Neuronal stem cell (in vitro differentiated cells): ENCODE measurements around the gene SLC47A1.
A peak's percentile ranks its signal among the peaks of the same experiment; 100 is the strongest.
"Not testable (repeated sequence)": the region's sequence is repeated elsewhere in the genome, so short reads cannot be mapped to it uniquely, and the experiment has no call there.

Experiments
- DNase-seq: peaks from one replicate; pipeline ENCODE4 v3.0.0-alpha.2; 2013; ENCODE audit warnings: low spot score
- H2AFZ ChIP-seq: one replicate; pipeline ENCODE4 v1.6.1; 2013; ENCODE audit warnings: mild to moderate bottlenecking, low read length, inconsistent platforms
- H2AK5ac ChIP-seq: 2 replicates; pipeline ENCODE4 v1.6.1; 2013; ENCODE audit warnings: low read depth, mild to moderate bottlenecking, inconsistent platforms, low read length, moderate library complexity, mixed read lengths
- H2BK120ac ChIP-seq: 2 replicates; pipeline ENCODE4 v1.6.1; 2013; ENCODE audit warnings: low read depth, mild to moderate bottlenecking, inconsistent platforms, low read length, moderate library complexity, mixed read lengths
- H2BK12ac ChIP-seq: one replicate; pipeline ENCODE4 v1.6.1; 2013; ENCODE audit warnings: low read length, inconsistent platforms
- H2BK15ac ChIP-seq: 2 replicates; pipeline ENCODE4 v1.6.1; 2013; ENCODE audit warnings: mild to moderate bottlenecking, low read length, inconsistent platforms, mixed read lengths
- H2BK5ac ChIP-seq: one replicate; pipeline ENCODE4 v1.6.1; 2013; ENCODE audit warnings: inconsistent platforms, mild to moderate bottlenecking, low read length, moderate library complexity
- H3K14ac ChIP-seq: one replicate; pipeline ENCODE4 v1.6.1; 2013; ENCODE audit warnings: low read length, inconsistent platforms
- H3K18ac ChIP-seq: 2 replicates; pipeline ENCODE4 v1.6.1; 2013; ENCODE audit warnings: low read length, inconsistent platforms
- H3K23ac ChIP-seq: 2 replicates; pipeline ENCODE4 v1.6.1; 2013; ENCODE audit warnings: low read depth, mild to moderate bottlenecking, mixed read lengths, low read length, inconsistent platforms; ENCODE audit not compliant: poor library complexity
- H3K27ac ChIP-seq: replicated peaks from 3 replicates; pipeline ENCODE4 v1.5.1; 2013; ENCODE audit warnings: low read length, inconsistent platforms
- H3K27me3 ChIP-seq, 3 experiments: 2 replicates each; pipeline ENCODE4 v1.6.1; 2013; ENCODE audit warnings: low read length in 3 of 3, mild to moderate bottlenecking in 2 of 3, inconsistent platforms in 1 of 3, low read depth in 1 of 3, mixed read lengths in 1 of 3, moderate library complexity in 1 of 3; ENCODE audit not compliant: control insufficient read depth in 3 of 3, insufficient read depth in 3 of 3
- H3K36me3 ChIP-seq, 2 donors: replicated peaks in 1 of 2; 2 replicates each; pipeline ENCODE4 v1.6.1; 2013; ENCODE audit warnings: low read length in 2 of 2; ENCODE audit not compliant: control insufficient read depth in 2 of 2, insufficient read depth in 2 of 2
- H3K4ac ChIP-seq: 2 replicates; pipeline ENCODE4 v1.6.1; 2013; ENCODE audit warnings: inconsistent platforms, mild to moderate bottlenecking, low read length, moderate library complexity
- H3K4me1 ChIP-seq, 2 donors: 1 replicate in 1 of 2; 2 replicates in 1 of 2; pipeline ENCODE4 v1.6.1; 2013; ENCODE audit warnings: low read length in 2 of 2, low read depth in 1 of 2; ENCODE audit not compliant: control insufficient read depth in 2 of 2, insufficient read depth in 1 of 2
- H3K4me2 ChIP-seq: one replicate; pipeline ENCODE4 v1.6.1; 2013; ENCODE audit warnings: mild to moderate bottlenecking, low read length, inconsistent platforms; ENCODE audit not compliant: insufficient read depth, poor library complexity, severe bottlenecking
- H3K4me3 ChIP-seq, 2 donors: 2 replicates each; pipeline ENCODE4 v1.5.1; 2013; ENCODE audit warnings: low read length in 2 of 2, mild to moderate bottlenecking in 2 of 2, inconsistent platforms in 1 of 2, moderate library complexity in 1 of 2
- H3K79me1 ChIP-seq: one replicate; pipeline ENCODE4 v1.6.1; 2013; ENCODE audit warnings: low read depth, mild to moderate bottlenecking, inconsistent platforms, low read length, moderate library complexity
- H3K9ac ChIP-seq: one replicate; pipeline ENCODE4 v1.6.1; 2013; ENCODE audit warnings: mild to moderate bottlenecking, low read depth, low read length, inconsistent platforms; ENCODE audit not compliant: poor library complexity
- H3K9me3 ChIP-seq, 2 donors: replicated peaks in 1 of 2; 2 replicates each; pipeline versions ENCODE3 to v1.6.1; 2013; ENCODE audit warnings: low read length in 2 of 2, mild to moderate bottlenecking in 2 of 2, inconsistent platforms in 1 of 2, low read depth in 1 of 2, mixed read lengths in 1 of 2, moderate library complexity in 1 of 2; ENCODE audit not compliant: control insufficient read depth in 2 of 2, insufficient read depth in 1 of 2
- H4K8ac ChIP-seq: one replicate; pipeline ENCODE4 v1.6.1; 2013; ENCODE audit warnings: low read depth, mild to moderate bottlenecking, inconsistent platforms, low read length, moderate library complexity
- H4K91ac ChIP-seq: one replicate; pipeline ENCODE4 v1.6.1; 2013; ENCODE audit warnings: low read length, low read depth, mild to moderate bottlenecking, inconsistent platforms; ENCODE audit not compliant: poor library complexity
- WGBS, 2 donors: extraction: QIAGEN DNeasy Blood & Tissue Kit; methylation state at CpG; one replicate each; pipeline ENCODE4 v1.1.7; 2013; ENCODE audit warnings: missing lambda C conversion rate in 2 of 2, mixed read lengths in 1 of 2; ENCODE audit not compliant: insufficient read length in 2 of 2, insufficient replicate concordance in 1 of 2; ENCODE audit errors: extremely low coverage in 2 of 2; 5-methylcytosine and 5-hydroxymethylcytosine counted together

Gene SLC47A1

GRCh38 chr17:19523690-19524089 is 10.0 kb upstream of the SLC47A1 start:
- no peak overlapping the region for H3K14ac ChIP-seq
- H2BK5ac ChIP-seq: no peak overlapping the region
- no peak overlapping the region for H3K23ac ChIP-seq
- no peak overlapping the region for H3K4me3 ChIP-seq
- no peaks in the 10 kb centered on the region for H3K27me3 ChIP-seq
- no peak overlapping the region for H3K27ac ChIP-seq
- DNase-seq: no peak
- H3K4ac ChIP-seq: no peak overlapping the region
- H4K8ac ChIP-seq: no peak overlapping the region
- no peaks in the 10 kb centered on the region for H3K36me3 ChIP-seq
- WGBS, 2 donors: no CpG with 5 or more reads among the region's 9 CpGs
- no peaks in the 10 kb centered on the region for H3K79me1 ChIP-seq
- H3K9ac ChIP-seq: no peak overlapping the region
- no peak overlapping the region for H2BK120ac ChIP-seq
- H2AK5ac ChIP-seq: no peak overlapping the region
- no peaks in the 10 kb centered on the region for H3K9me3 ChIP-seq
- H4K91ac ChIP-seq: no peak overlapping the region
- H3K4me1 ChIP-seq: no peaks in the 10 kb centered on the region
- no peak overlapping the region for H2BK15ac ChIP-seq
- no peak overlapping the region for H2AFZ ChIP-seq
- H2BK12ac ChIP-seq: no peak overlapping the region
- no peak overlapping the region for H3K18ac ChIP-seq
- no peak overlapping the region for H3K4me2 ChIP-seq

- not testable (repeated sequence) for H2BK120ac ChIP-seq, H3K18ac ChIP-seq
These were observed 6.7 kb upstream of the SLC47A1 start for GRCh38 chr17:19526950-19527349.

GRCh38 chr17:19531780-19532501 is 1.7 kb upstream of the SLC47A1 start:
- Histone ChIP-seq H4K8ac (no peak overlapping the region), H2BK120ac (no peak overlapping the region), H3K4me3 (no peak overlapping the region), H3K36me3 (no peaks in the 10 kb centered on the region), H2AFZ (no peak overlapping the region), H3K18ac (no peak overlapping the region), H3K23ac (no peak overlapping the region), H3K9me3 (no peaks in the 10 kb centered on the region), H2BK12ac (no peak overlapping the region), H3K27ac (no peak overlapping the region), H3K4ac (no peak overlapping the region), H3K14ac (no peak overlapping the region), H3K79me1 (no peaks in the 10 kb centered on the region), H3K4me2 (no peak overlapping the region), H2BK15ac (no peak overlapping the region), H4K91ac (no peak overlapping the region), H2AK5ac (no peak overlapping the region), H3K4me1 (peaks cover 4% of the 10 kb centered on the region in 2 donors), H2BK5ac (no peak overlapping the region), H3K9ac (no peak overlapping the region), H3K27me3 (peaks cover 9 to 59% (median 31%) of the 10 kb centered on the region in 3 experiments)
- no peak for DNase-seq
- no CpG with 5 or more reads among the region's 8 CpGs for WGBS, 2 donors

More at GRCh38 chr17:19526950-19527349, 6.7 kb upstream of the SLC47A1 start:
- DNase-seq, H3K4me2 ChIP-seq, H4K8ac ChIP-seq, H3K79me1 ChIP-seq, H2AFZ ChIP-seq, H3K36me3 ChIP-seq, H3K14ac ChIP-seq, H3K27ac ChIP-seq, H3K4me1 ChIP-seq, H3K4me3 ChIP-seq, H3K23ac ChIP-seq, H2BK12ac ChIP-seq, H4K91ac ChIP-seq, H3K4ac ChIP-seq, H2AK5ac ChIP-seq, H3K9ac ChIP-seq, H2BK15ac ChIP-seq, H3K9me3 ChIP-seq, H2BK5ac ChIP-seq: not testable (repeated sequence)
- no CpG with 5 or more reads among the region's 4 CpGs for WGBS, 2 donors
- H3K27me3 ChIP-seq: peaks cover 0 to 13% (median 2%) of the 10 kb centered on the region in 3 experiments

- Histone ChIP-seq H3K18ac (peak overlapping the region; percentile 81), H3K4ac (no peak overlapping the region), H3K14ac (no peak overlapping the region), H2BK5ac (no peak overlapping the region), H3K27ac (no peak overlapping the region), H3K79me1 (no peaks in the 10 kb centered on the region), H3K4me1 (peaks cover 4 to 5% of the 10 kb centered on the region in 2 donors), H3K4me3 (peak overlapping the region; percentile 20 to 82), H2AK5ac (no peak overlapping the region), H3K9ac (no peak overlapping the region), H2BK15ac (no peak overlapping the region), H3K27me3 (peaks cover 9 to 72% (median 31%) of the 10 kb centered on the region in 3 experiments), H3K4me2 (peak overlapping the region; percentile 91), H2BK12ac (no peak overlapping the region), H3K23ac (no peak overlapping the region), H4K91ac (no peak overlapping the region), H3K9me3 (no peaks in the 10 kb centered on the region), H2BK120ac (no peak overlapping the region), H3K36me3 (no peaks in the 10 kb centered on the region), H4K8ac (no peak overlapping the region), H2AFZ (peak overlapping the region; percentile 83)
- no peak for DNase-seq
- no CpG with 5 or more reads among the region's 30 CpGs for WGBS, 2 donors
These were observed 477 bp upstream of the SLC47A1 start for GRCh38 chr17:19533036-19533717.
